Erythroblast (primary cell): Measurements from ENCODE around the gene SHANK2.

Source experiments
- GATA1 ChIP-seq: IDR thresholded peaks from 2 replicates; pipeline ENCODE4 v1.6.1; 2011; ENCODE audit warnings: low read depth, mild to moderate bottlenecking, control low read depth, low read length, moderate library complexity
- POLR2A ChIP-seq: IDR thresholded peaks from 2 replicates; pipeline ENCODE4 v1.6.1; 2011; ENCODE audit warnings: mild to moderate bottlenecking, low read length

DNA sequence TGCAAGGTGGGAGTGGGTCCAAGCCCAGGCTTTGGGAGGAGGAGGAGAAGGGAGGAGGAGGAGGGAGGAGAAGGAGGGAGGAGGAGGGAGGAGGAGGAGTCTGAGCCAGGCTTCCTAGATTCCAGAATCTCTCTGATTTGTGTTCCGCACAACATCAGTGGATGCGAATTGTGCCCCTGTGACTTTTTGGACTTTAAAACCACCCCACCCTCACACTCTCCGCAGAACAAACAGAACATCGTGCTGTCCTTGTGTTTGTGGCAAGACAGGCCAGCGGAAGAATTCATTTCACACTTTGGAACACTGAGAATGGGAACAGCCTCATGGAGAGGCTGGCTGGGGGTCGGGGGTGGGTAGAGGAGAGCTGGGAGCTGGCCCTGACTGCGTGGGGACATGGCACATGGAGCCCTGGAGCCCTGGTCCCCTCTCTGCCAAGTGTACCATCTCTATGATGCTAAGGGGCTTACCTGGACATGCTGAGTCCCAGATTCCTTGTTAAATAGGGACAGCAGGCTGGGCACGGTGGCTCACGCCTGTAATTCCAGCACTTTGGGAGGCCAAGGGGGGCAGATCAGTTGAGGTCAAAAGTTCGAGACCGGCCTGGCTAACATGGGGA is 16.4 kb upstream of the SHANK2 start:
- TF ChIP-seq POLR2A = no peak
- no peak for TF ChIP-seq GATA1
